GM19452 (cell line): ENCODE measurements around the gene SLCO2A1.
"Not testable (repeated sequence)": the region's sequence is repeated elsewhere in the genome, so short reads cannot be mapped to it uniquely, and the experiment has no call there.

Source experiments
- ATAC-seq: cut with Tn5 transposase; IDR thresholded peaks from one replicate; pipeline ENCODE4 v1.9.1; 2021; ENCODE audit not compliant: unreplicated experiment

The SLCO2A1 gene

DNA sequence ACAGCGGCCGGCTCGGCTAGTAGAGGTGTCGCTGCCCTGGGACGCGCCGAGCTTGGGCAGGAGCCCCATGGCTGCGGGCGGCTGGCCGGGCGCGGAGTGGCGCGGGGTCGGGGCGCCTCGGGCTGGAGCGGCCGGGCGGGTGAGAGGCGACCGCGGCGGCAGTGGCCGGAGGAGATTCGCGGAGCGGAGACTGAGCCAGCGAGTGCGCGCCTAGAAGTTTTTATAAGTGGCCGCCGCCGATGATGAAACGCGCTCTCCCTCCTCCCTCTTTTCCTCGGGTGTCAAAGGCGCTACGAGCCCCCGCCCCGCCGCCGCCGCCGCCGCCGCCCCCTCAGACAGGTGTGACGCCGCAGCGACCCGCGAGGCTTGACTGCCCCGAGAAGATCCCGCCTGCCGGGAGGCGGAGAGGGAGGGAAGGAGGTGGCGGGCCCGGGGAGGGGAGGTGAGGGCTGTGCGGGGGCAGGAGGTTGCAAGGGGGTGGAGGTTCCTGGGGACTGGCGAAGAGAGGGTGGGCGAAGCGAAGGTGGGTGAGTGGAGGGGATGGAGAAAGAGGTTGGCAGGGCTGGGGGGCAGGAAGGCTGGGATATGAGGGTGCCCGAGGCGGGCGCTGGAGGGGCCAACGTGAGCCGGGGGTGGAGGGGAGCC lies at the start of gene SLCO2A1:
SLCO2A1 (minus strand) TSS at position 192 of the 645 bp plus-strand sequence; CDS start at position 69, 123 bp downstream.
- ATAC-seq: no peak

DNA sequence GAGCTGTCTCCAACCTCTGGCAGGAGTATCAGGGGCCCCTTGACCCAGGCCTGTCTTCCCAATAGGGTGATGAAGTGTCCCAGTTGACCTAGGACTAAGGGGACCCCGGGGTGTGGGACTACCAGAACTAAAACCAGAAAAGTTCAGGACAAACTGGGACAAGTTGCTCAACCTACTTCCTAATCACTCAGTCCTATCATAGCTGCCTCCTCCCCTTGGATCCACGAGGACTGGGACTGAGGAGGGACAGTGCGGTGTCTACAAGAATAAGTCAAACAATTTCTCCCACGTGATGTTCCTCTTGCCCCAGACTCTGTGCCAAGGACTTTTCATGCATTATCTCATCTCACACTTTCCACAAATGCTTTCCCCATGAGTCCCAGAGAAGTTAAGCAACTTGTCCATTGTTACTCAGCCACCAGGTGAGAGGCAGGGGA lies 49.4 kb upstream of the SLCO2A1 start:
- ATAC-seq: no peak

GRCh38 chr3:134078169-134078831 lies 48.6 kb upstream of the SLCO2A1 start:
- no peak for ATAC-seq

DNA sequence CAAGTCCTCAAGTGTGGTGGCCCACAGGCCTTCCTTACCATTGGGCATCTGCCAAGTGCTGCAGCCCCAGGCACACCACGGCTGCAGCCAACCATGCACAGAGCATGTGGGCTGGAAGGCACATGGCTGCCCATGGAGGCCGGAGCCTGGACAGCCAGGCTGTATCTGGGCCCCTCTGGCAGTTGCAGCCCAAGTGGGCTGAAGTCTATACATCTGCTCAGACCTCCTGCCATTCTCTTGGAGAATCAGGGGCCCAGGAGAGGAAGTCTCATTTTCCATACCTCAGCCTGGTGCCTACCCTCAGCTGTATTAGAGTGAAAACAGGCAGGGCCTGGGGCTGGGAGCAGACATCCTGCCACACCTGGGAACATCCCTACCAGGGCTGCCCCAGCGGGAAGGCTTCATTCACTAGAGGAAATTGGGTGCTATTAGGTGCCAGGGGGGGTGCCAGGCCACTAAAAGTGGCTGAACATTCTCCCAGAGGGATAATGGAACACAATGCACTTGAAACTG lies 48.0 kb upstream of the SLCO2A1 start:
- ATAC-seq: no peak

- ATAC-seq: no peak
These were observed 47.1 kb upstream of the SLCO2A1 start for GRCh38 chr3:134076851-134077250.

GRCh38 chr3:134075846-134076245 lies 46.1 kb upstream of the SLCO2A1 start:
- ATAC-seq: no peak

- ATAC-seq: no peak
These were observed 45.8 kb upstream of the SLCO2A1 start for GRCh38 chr3:134075568-134075825.

DNA sequence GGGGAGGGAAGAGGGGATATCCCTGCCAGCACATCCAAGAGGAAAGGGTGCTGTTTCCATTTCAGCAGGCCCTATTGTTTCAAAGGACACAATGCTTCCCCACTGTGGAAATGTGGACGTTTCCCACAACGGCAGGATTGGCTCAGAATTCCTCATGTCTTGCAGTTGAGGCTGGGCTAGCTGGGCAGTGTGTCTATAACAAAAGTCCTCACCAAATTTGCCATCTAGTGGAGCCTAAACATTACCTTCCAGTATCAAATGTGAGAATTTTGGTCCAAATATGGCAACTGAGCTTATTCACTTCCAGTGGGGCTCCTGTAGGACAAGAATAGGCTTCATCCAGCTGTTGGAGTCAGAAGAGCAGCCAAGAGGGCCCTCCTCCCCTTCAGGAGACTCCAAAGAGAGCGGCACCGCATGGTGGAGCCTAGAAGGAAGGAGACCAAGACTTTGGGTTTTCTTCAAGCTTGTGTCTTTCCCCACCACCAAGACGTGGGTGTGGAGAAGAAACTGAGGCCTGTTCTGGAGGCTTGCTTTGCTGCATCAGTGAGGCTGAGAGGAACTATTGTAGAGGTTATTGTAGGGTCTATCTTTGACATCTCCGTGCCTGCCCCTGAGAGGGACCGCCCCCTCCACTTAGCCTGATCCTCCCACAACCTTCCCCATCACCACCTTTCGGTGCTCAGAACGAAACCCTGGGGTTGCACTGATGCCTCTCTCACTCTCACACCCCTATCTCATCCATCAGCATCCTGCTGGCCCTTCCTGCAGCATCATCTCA lies 45.3 kb upstream of the SLCO2A1 start:
- no peak for ATAC-seq

DNA sequence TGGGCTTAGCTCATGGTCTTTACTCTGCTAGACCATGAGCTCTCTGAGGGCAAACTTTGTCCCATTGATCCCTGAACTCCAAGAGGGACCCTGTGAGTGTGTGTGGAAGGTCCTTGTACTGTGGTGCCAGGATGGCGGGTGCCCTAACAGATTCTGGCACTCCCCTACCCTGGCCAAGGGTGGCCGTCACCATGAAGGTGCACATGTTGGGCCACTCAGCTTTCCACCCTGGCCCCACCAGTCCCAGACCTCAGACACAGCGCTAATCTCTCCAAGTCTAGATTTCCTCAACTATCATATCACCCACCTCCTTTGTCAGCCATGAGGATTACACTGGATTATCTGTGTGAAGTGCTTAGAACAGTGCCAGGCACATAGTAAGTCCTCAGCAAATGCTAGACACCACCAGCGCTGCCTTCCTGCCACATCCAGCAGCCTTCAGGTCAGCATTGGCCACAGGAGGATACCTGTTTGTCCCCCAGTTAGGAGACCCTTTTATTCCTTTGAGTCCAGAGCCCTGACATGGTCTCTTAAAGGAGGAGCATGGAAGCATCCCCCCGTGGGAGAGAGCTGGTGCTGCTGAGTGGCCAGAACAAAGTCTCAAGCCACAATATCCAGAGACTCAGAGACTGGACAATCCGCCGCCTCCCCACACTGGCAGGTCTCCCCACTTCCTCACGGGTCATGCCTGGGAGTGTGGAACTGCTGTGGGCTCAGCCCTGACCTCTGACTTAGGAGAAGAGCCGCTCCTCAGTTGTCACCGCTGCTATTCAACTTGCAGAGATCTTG lies 44.5 kb upstream of the SLCO2A1 start:
- no peak for ATAC-seq

GRCh38 chr3:134073583-134073945 lies 43.8 kb upstream of the SLCO2A1 start:
- no peak for ATAC-seq

GRCh38 chr3:134072881-134073582 lies 43.3 kb upstream of the SLCO2A1 start:
- no peak for ATAC-seq

DNA sequence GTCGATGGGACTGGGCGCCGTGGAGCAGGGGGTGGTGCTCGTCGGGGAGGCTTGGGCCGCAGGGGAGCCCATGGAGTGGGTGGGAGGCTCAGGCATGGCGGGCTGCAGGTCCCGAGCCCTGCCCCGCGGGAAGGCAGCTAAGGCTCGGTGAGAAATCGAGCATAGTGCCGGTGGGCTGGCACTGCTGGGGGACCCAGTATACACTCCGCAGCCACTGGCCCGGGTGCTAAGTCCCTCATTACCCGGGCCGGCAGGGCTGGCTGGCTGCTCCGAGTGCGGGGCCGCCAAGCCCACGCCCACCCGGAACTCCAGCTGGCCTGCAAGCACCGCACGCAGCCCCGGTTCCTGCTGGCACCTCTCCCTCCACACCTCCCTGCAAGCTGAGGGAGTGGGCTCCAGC lies 40.6 kb upstream of the SLCO2A1 start:
- ATAC-seq: not testable (repeated sequence)

GRCh38 chr3:134068429-134068828 lies 38.7 kb upstream of the SLCO2A1 start:
- no peak for ATAC-seq

DNA sequence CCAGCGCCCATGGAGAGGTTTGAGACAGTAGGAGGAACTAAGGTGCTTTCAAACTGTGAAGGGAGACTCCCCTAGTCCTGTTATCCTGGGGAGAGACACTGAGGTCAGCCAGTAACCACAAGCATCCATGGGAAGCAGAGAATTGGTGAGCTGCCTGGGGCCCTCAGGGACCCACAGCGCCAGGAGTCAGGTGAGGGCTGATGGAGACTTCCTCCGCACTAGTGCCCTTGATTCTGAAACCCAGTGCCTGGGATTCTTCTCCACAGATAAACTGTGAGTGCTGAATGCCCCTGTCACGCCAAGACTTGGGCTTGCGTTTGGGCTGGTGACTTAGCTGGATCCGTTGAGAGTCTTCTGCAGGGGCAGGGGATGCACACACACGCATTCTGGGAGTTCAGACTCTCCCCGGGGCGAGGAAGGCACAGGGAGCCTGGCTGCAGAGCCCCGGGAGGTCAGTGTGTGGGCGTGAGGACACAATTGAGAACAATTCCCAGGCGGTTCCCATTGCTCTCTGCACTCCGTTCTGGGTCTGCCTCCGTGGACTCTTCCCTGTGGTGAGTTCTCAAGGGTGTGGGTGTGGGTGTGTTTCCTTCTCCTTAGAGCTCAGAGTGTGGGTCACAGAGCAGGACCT lies 37.9 kb upstream of the SLCO2A1 start:
- no peak for ATAC-seq

- ATAC-seq: no peak
These were observed 37.2 kb upstream of the SLCO2A1 start for GRCh38 chr3:134066651-134067530.

- no peak for ATAC-seq
These were observed 36.4 kb upstream of the SLCO2A1 start for GRCh38 chr3:134066158-134066541.

DNA sequence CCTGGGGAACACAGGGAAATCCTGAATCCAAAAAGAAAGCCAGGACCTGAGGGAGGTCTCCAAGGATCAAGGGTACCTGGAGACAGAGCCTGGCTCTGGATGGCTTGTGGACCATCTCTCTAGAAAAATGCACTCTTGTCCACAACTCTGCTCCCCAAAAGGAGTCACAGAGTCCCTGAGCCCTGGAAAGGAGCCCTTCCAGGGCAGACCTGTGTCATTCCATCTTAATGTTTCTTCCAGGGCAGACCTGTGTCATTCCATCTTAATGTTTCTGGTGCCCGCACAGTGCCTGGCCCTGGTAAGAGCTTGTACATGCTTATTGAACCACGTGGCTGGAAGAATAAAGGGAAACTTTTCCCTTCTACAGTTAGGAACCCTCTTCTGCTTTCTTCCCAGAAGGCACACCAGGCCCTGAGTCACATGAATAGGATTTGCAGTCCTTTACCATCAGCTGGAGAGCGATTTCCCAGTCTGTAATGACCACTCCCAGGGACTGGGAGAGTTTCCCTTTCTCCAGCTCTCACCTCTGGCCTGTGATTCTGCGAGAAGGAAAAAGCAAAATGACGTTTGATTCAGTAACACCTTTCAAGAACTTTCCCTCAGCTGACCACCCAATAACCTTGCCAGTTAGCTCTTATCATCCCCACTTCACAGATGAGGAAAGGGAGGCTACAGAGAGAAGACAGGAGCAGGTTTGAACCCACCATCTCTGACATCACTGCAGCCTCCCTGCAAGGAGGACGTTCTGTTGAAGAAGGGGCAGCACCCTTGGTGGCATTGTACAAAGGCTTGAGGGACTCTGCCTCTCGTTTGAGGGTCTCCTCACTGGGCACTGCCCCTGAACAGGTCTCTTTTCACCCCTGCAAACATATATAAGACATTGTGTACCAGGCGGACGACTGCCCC lies 35.8 kb upstream of the SLCO2A1 start:
- no peak for ATAC-seq

DNA sequence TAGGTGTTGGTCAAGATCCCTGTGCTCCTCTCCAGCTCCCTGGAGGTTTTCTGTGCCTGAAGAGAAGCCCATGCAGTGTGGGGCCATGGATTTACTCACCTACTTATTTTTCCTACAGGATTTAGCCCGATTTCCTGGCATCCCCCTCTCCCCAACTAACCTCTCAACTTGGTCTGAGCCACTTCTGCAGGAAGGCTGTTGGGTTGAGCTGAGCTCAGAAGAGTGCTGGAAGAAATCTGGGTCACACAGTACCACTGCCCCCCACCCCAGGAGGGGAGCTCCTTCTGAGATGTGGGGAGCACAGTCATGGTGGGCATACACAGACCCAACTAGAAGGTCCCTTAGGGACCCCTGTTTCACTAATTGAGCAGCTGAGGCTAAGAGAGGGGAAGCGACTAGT lies 34.4 kb upstream of the SLCO2A1 start:
- ATAC-seq: no peak
